Omental fat pad (tissue), 4 donors: ENCODE results near the gene TMEM175. TPM values are rescaled to one million over a fixed set of nuclear protein-coding genes. Genes with fewer than 3 reads are reported as not detected.

Experiments used
- ATAC-seq: fragments of 150-250 bp; one replicate; pipeline ENCODE4 v1.9.1; 2016; ENCODE audit warnings: mild to moderate bottlenecking, moderate library complexity; ENCODE audit not compliant: low FRiP score
- DNase-seq: peaks from one replicate; pipeline ENCODE4 v3.0.0-alpha.2; 2019; ENCODE audit warnings: low spot score
- CTCF ChIP-seq, 3 donors: fragments of 450-650 bp; IDR thresholded peaks; one replicate each; pipeline ENCODE4 v1.5.1; 2016 to 2017; ENCODE audit warnings: antibody characterized with exemption in 3 of 3, mild to moderate bottlenecking in 3 of 3, moderate library complexity in 2 of 3
- total RNA-seq, 4 donors: library from RNA; depleted of rRNA; stranded (reverse); fragments of >200 nt; gene quantifications; one replicate each; pipeline ENCODE4 v1.1.0, GENCODE V29; 2016

The TMEM175 gene
- total RNA-seq, 4 donors from 2014 or later = 21.9 to 35.3 (median 23.1) TPM

- TF ChIP-seq CTCF (IDR thresholded peaks at IDR 0.05) = no peak
- ATAC-seq (no peak), DNase-seq (no peak)
Measured at GRCh38 chr4:898869-899555, 33.2 kb upstream of the TMEM175 start.

- DNase-seq (no peak), ATAC-seq (no peak)
- no peak for TF ChIP-seq CTCF (IDR thresholded peaks at IDR 0.05)
Measured at GRCh38 chr4:899556-899906, 32.7 kb upstream of the TMEM175 start.

- no peak for DNase-seq
- ATAC-seq = no peak
- TF ChIP-seq CTCF (IDR thresholded peaks at IDR 0.05) = no peak
Measured at GRCh38 chr4:900073-900472, 32.2 kb upstream of the TMEM175 start.

GRCh38 chr4:900721-901120, 31.5 kb upstream of the TMEM175 start:
- DNase-seq = no peak
- TF ChIP-seq CTCF (IDR thresholded peaks at IDR 0.05) = no peak
- ATAC-seq = no peak

- ATAC-seq = no peak
- DNase-seq = no peak
- no peak for TF ChIP-seq CTCF (IDR thresholded peaks at IDR 0.05)
Measured at GRCh38 chr4:901192-901910, 30.9 kb upstream of the TMEM175 start.

- DNase-seq (no peak), ATAC-seq (no peak)
- no peak for TF ChIP-seq CTCF (IDR thresholded peaks at IDR 0.05)
Measured at GRCh38 chr4:903066-904046, 28.9 kb upstream of the TMEM175 start.
